HG02885 (cell line): ENCODE results near the gene METTL1.
A peak's percentile ranks its signal among the peaks of the same experiment; 100 is the strongest.
"Not testable (repeated sequence)": the region's sequence is repeated elsewhere in the genome, so short reads cannot be mapped to it uniquely, and the experiment has no call there.

Source experiments
- ATAC-seq: cut with Tn5 transposase; IDR thresholded peaks from one replicate; pipeline ENCODE4 v1.9.1; 2021; ENCODE audit warnings: mild to moderate bottlenecking; ENCODE audit not compliant: unreplicated experiment, poor library complexity

Gene METTL1

GRCh38 chr12:57727758-57728395 is 44.0 kb downstream of the METTL1 start:
- no peak for ATAC-seq

- ATAC-seq, result peak; percentile 38
These were observed 44.8 kb downstream of the METTL1 start for GRCh38 chr12:57726884-57727757.

GRCh38 chr12:57726151-57726883 is 45.6 kb downstream of the METTL1 start:
- ATAC-seq, result peak; percentile 70

GRCh38 chr12:57725851-57726150 is 46.1 kb downstream of the METTL1 start:
- ATAC-seq, result no peak

- no peak for ATAC-seq
These were observed 46.8 kb downstream of the METTL1 start for GRCh38 chr12:57724936-57725740.

- no peak for ATAC-seq
These were observed 47.6 kb downstream of the METTL1 start for GRCh38 chr12:57724003-57724935.

GRCh38 chr12:57723630-57723962 is 48.3 kb downstream of the METTL1 start:
- no peak for ATAC-seq

GRCh38 chr12:57722716-57723629 is 48.9 kb downstream of the METTL1 start:
- ATAC-seq, result no peak

- not testable (repeated sequence) for ATAC-seq
These were observed 49.9 kb downstream of the METTL1 start for GRCh38 chr12:57721846-57722608.

GRCh38 chr12:57720606-57721595 is 51.0 kb downstream of the METTL1 start:
- ATAC-seq, result no peak

GRCh38 chr12:57719777-57720605 is 51.9 kb downstream of the METTL1 start:
- ATAC-seq, result no peak

GRCh38 chr12:57718641-57719528 is 53.0 kb downstream of the METTL1 start:
- no peak for ATAC-seq
